HG03095 (cell line): ENCODE results near the gene STEAP2.
"Not testable (repeated sequence)": the region's sequence is repeated elsewhere in the genome, so short reads cannot be mapped to it uniquely, and the experiment has no call there.

ENCODE experiments used
- ATAC-seq: cut with Tn5 transposase; IDR thresholded peaks from one replicate; pipeline ENCODE4 v1.9.1; 2021; ENCODE audit warnings: moderate library complexity; ENCODE audit not compliant: unreplicated experiment

Gene STEAP2

DNA sequence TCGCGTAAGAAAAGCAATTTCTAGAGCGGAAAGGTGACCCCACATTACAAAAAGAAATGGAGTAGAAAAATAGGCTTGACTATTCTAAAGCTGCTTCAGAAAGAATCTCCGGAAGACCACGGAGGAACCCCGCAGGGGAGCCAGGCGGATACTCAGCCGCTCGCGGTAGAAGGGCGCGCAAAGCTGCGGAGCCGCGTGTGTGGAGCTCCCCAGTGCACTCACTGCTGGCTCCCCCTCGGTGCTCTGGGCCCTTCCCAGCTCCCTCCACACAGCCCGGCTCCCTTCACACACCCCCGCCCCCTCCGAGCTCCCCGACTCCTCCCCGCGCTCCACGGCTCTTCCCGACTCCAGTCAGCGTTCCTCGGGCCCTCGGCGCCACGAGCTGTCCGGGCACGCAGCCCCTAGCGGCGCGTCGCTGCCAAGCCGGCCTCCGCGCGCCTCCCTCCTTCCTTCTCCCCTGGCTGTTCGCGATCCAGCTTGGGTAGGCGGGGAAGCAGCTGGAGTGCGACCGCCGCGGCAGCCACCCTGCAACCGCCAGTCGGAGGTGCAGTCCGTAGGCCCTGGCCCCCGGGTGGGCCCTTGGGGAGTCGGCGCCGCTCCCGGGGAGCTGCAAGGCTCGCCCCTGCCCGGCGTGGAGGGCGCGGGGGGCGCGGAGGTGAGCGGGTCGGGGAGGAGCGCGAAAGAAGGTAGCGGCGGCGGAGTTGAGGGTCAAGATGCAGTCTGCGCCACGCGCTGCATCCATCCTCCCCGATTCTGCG lies at the start of gene STEAP2:
STEAP2 (plus strand) TSS at position 350 of the 758 bp plus-strand sequence. CDS start 13,343 bp downstream, outside the sequence.
- ATAC-seq = peak; percentile 89

DNA sequence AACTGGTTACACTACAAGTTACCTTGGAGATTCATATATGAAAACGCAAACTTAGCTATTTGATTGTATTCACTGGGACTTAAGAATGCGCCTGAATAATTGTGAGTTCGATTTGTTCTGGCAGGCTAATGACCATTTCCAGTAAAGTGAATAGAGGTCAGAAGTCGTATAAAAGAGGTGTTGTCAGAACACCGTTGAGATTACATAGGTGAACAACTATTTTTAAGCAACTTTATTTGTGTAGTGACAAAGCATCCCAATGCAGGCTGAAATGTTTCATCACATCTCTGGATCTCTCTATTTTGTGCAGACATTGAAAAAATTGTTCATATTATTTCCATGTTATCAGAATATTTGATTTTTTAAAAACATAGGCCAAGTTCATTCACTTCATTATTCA lies 48.0 kb upstream of the STEAP2 start:
- no peak for ATAC-seq

DNA sequence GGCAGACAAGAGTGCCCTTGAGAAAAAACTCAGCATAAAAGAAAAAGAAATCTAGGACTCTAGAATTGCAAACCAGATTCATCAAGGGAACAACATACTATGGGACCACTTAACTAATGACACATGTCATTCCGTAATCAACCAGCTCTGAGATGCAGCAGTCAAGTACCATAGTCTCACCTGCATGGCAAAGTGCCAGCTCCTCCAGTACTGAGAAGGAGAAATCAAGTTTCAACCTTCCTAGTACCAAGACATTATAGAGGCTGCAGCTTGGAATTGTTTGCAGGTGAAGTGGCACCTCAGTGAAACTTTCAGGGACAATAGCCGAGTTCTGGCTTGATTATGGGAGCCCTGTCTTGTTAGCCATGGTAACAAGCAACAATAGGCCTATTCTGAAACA lies 45.8 kb upstream of the STEAP2 start:
- ATAC-seq = no peak

DNA sequence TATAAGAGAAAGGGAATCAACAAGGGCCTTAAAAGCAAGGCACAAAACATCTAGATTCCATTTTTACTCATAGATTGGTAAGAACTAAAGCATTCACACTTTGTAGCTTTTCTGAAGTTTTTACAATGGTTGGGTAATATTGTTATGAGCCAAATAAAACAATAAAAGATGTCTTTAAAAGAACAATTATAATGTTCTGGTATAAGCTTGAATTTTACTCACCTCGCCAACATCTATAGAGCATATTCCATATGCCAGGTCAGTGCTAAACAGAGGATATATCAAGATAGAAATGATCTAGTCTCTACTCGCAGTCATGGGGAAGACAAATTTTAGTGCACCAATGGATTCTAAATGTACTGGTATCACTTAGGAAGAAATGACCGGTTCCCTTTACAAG lies 45.4 kb upstream of the STEAP2 start:
- no peak for ATAC-seq

DNA sequence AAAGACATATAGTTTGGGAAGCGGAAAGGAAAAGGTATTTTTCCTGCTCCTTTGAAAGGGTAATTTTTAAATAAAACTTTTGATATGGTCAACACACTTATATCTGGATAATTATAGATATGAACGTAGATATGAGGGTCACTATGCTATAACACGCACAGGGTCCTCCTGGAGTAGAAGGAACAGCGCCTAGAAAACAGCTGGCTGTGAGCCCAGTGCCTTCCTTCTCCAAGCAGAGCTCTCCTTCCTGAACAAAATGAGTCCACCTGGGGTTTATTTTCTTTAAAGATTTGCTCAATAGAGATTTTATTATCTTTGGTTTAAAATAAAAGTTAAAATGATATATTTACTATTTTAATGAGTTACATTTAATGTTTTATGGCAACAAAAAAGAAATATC lies 44.2 kb upstream of the STEAP2 start:
- no peak for ATAC-seq

DNA sequence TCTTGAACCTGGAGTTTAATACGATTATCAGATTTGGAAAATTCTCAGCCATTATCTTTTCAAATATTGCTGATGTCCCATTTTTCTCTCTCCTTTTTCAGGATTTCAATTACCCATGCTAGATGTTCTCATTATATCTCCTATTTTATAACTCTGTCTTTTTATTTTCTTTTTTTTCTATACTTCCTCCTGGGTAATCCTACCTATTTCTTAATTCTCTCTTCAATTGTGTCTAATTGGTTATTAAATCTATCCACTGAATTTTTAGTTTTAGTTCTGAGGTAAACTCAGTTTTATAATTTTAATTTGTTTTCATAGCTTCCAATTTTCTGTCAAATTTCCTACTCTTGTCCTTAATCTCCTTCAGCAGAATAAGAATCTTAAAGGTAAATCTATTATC lies 41.6 kb upstream of the STEAP2 start:
- no peak for ATAC-seq

DNA sequence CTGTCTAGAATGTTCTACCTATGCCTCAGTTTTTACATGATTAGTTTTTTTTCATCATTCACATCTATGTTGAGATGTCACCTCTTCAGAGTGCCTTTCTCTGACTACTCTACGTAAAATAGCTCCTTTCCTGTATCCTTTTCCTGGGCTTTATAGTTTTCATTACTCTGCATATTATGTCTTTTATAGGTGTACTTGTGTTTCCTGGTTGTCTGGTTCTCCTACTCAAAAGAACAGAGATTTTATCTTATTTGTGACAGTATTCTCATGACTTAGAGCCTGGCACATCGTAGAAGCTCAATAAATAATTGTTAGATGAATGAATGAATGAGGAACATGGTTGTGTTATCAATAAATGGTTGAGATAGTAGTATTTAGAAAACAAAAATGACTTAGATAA lies 39.4 kb upstream of the STEAP2 start:
- no peak for ATAC-seq

DNA sequence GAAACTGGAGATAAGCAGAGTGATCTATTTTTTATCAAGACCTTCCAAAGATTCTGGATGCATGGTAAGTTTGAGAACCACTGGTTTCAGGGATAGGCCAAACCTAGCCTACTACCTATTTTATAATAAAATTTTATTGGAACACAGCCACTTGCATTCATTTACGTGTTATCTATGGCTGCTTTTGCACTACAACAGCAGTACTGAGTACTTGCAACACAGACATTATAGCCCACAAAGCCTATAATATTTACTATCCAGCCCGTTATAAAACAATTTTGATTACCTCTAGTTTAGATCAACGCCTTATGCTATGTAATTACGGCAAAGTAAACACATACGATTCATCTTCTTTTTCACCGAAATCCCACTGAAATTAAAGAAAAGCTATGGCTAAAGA lies 38.9 kb upstream of the STEAP2 start:
- no peak for ATAC-seq

DNA sequence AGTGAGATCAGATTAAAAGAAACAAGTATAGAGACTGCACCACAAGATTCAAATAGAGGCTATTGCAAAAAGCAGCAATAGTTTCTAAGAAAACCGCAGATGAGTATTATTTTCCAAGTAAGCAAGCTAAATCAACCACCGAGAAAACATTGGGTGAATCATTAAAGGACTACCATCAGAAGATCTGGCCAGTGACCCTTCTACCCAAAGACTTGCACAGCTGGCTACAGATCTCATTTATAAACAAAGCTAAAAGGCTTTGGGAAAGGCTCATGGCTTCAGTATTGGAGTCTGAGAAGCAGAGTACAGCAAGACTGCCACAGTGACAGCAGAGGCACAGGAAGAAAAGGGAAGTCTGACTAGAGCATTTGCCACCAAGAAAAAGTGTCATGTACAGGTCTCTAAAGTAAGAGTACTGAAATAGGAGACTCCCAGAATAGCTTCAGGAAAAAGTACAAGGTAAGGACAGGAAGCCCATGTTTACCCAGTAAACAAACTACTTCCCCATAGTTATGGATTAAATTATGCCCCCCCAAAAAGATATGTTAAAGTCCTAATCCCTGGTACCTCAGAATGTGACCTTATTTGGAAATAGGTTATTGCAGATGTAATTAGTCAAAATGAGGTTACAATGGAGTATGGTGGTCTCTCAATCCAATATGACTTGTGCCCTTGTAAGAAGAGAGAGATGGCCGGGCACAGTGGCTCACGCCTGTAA lies 38.3 kb upstream of the STEAP2 start:
- ATAC-seq = peak; percentile 83

DNA sequence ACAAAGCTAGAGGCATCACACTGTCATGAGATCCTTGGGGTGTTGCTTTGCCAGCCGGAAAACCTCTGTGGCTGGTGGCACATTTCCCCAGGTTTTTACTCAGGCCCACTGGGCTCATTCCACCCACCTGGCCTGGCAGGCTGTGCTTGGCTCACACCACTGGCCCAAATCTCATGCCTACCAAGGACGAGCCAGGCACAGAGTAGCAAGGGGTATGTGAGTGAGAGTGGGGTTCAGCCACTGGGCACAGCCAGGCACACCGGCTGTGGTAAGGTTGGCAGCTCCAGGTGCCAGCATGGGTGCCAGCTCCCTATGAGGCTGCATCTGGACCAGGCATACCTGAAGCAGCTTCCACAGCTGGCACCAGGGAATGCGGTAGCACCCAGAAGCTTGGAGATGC lies 35.9 kb upstream of the STEAP2 start:
- ATAC-seq = no peak

DNA sequence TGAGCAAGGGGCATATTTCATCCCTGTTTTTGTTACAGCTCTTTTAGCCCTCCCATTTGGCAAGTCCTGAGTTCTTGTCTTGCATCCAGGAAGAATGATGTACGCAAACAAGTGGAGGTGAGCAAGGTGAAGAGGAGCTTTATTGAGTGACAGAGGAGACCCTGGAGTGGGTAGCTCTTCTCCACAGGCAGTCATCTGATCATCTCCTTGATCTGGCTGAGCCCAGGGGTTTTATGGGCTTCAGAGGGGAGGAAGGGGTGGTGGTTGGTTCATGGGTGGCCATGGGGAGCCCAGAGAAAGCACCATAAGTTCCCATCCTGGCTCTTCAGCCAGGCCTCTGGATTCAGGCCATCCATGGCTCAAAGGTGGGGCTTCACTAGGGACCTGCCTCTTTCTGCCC lies 35.3 kb upstream of the STEAP2 start:
- ATAC-seq = no peak

DNA sequence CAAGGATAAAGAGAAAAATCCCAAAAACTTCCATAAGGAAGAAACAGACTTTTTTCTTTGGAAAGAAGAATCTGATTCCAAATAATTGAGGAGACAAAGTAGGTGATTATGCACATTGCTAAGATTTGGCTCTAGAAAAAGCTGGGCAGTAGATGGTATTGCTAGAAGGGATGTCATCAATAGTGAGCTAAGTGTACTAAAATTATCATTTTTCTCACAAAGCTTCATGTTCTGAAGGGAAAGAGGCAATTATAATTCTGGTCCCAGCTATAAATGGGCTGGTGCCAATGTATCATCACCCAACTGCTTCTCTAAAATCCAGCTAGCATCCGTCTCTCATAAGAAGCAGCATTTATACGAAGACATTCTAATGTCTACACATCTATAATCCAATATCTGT lies 33.4 kb upstream of the STEAP2 start:
- ATAC-seq = no peak

DNA sequence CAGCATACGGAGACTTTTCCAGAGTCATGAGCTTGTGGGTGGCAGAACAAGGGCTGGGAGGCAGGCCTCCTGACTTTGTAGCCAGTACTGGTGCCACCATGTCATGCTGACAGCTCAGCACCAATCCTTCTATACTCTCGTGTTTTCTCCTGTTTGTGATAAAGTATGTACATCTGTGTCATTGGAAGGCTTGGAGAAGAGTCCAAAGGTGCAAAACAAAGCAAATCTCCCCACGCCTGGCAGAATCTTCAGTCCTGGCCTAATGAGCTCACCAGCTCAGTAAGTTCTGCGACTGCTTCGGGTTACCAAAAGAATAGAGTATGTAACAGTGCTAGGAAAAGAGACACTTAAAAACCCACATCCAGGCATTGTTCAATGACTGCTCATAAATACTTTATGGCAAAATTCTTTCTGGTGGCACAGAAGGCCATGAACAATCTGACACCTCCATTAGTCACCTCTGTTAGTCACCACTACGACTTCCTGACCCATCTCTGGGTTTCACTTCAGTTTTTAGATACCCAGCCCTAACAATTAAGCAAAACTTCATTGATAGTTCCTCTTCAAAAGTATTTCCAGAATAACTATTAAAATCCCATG lies 32.8 kb upstream of the STEAP2 start:
- peak; percentile 95 for ATAC-seq

DNA sequence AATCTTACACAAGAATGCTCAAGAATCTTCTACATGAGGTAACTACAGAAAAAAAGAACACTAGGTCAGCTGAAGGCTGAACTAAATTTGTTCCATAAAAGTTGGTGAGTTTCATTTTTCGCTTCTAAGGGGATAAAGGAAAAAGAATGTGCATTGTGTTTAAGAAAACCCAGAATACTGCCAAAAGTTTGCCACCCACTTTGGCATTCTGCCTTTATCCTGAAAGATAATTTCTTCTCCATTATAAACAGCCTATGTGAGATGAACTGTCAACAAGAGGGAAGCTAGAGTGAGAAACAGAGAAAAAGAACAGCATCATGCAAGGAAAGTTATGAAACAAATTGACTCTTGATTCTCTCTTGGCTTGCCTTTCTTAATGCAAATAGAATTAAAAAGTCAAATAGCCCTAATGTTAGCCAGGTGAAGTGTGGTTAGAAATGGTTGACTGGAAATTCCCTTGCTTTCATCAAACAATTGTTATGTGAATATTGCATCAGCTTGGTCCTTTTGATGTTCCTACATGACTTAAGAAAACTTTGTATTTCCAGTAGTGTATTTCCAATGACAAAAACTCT lies 31.4 kb upstream of the STEAP2 start:
- no peak for ATAC-seq

DNA sequence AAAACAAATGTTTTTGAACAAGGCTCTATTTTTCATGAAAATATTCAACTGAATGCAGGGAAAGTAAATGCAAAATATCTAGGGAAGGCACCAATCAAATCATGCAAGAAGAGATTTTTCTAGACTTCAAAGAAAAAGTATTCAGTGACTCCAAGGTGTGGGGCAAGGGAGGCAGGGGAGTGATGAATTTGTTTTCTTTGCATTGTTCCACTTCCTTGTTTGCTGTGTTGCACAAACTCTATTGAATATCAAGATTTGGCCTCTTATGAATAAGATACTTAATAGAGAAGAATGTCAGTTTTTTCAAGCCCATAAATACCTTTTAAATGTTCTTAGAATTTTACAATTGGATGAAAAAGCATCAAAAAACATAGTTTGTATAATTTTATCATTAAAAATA lies 30.9 kb upstream of the STEAP2 start:
- ATAC-seq = no peak

DNA sequence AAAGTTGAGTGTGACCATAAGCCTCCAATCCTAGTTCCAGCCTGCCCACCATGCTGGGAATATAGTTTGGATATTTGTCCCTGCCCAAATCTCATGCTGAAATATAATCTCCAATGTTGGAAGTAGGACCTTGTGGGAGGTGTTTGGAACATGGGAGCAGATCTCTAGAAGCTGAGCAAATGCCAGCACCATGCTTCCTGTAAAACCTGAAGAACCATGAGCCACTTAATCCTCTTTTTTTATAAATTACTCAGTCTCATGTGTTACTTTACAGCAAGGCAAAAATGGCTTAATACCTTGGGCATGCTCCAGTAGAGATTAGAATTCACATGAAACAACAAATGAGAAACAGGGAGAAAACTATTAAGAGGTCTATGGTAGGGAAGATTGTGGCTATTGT lies 30.1 kb upstream of the STEAP2 start:
- ATAC-seq = no peak

DNA sequence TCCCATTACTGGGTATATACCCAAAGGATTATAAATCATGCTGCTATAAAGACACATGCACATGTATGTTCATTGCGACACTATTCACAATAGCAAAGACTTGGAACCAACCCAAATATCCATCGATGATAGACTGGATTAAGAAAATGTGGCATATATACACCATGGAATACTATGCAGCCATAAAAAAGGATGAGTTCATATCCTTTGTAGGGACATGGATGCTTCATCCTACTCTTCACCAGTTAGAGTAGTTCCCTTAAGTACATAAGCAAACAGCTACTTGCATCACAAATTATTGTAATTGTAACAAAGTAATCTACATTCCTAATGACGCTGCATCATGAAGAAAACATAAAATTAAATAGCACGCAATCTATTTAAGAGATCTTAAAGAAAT lies 25.2 kb upstream of the STEAP2 start:
- ATAC-seq = not testable (repeated sequence)

DNA sequence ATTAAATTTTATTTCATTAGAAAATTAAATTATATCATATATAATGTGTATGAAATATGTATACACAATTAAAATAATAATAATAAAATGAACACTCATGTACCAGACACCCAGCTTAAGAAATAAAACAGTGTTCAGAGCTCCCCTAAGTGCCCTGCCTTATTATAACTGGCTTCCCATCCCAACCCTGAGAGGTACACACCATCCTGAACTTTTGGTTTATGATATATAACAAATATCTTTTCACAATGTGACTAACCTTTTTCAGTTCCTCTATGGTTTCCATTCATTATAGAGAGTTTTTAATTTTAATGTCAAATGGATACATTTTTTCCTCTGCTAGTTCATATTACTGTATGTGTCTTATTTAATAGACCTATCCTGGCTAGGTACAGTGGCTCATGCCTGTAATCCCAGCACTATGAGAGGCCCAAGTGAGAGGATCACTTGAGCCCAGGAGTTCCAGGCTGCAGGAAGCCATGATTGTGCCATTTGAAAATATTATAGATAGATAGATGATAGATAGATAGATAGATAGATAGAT lies 24.0 kb upstream of the STEAP2 start:
- no peak for ATAC-seq

DNA sequence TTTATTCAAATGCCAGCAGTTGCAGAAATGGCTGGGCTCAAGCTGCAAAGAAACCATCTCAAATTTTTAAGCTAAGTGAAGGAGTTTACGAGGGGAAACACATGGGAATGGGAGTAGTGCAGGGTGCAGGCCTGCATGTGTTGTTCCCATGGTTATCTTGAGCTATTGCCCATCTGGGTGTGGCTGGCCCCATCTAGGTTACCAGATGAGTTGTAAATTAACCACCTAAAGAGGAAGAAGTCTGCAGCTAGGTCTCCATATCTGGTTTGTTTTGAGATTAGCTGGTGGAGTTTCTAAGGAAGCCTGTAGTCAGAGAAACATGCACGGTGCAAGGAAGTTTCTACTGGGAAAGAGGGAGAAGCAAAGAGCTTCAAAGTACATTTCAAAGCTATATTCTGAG lies 23.3 kb upstream of the STEAP2 start:
- ATAC-seq = peak; percentile 92

DNA sequence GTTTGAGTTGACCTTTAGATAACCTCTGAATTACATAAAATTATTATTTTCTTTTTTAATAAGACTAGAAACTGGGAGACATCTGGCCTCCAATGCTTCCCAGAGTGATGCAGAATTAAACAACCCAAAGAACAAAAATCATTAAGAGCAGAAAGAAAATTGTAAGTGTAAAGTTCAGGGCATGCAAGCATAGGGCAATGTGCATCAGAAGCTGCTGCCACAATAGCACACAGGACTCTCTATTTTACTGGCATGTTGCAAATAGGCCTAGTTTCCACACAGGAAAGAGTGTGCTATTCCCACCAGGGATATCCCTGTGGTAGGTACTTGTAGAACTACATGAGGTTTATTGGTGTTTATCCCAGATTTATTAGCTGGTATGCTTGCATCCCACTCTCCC lies 20.5 kb upstream of the STEAP2 start:
- ATAC-seq = no peak

DNA sequence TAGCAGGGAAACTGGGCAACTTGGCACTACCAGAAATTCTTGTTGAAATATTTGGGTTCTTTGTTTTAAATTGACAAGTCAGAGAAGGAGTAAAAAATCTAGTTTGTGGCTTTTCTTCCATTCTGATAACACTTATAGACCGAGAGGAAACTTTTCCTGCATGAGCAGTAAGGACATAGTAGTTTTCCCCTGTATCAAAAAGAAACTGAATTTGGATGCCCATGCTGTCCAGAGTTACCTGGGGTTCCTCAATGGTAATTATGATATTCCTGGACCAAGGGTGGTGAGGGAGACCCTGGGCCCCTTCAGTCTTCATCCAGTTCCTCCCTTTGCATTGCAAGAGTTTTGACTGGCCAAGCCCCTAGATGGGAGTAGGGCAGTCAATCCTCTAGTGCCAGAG lies 19.9 kb upstream of the STEAP2 start:
- no peak for ATAC-seq
